HEK293 (cell line): Measurements from ENCODE around the gene SERPINA6.

ENCODE experiments used
- HOXC10 ChIP-seq: sonication (generic); formaldehyde crosslinking; IDR thresholded peaks from 2 replicates; pipeline ENCODE4 v1.8.1; 2023; ENCODE audit warnings: mild to moderate bottlenecking, missing genetic modification reagents
- KLF16 ChIP-seq: fragments of 450-650 bp; formaldehyde crosslinking; IDR thresholded peaks from 2 replicates; pipeline ENCODE4 v1.5.1; 2017; ENCODE audit warnings: missing biosample characterization, missing genetic modification characterization
- ZFP3 ChIP-seq: fragments of 450-650 bp; formaldehyde crosslinking; IDR thresholded peaks from 2 replicates; pipeline ENCODE4 v1.5.1; 2016; ENCODE audit warnings: low read depth, missing biosample characterization, missing genetic modification characterization
- ZNF274 ChIP-seq, 2 experiments: fragments of 200-500 bp in 1 of 2; fragments of 450-650 bp in 1 of 2; sonication (Bioruptor generic) in 1 of 2; formaldehyde crosslinking in 1 of 2; IDR thresholded peaks; 2 replicates each; pipeline versions ENCODE4 v1.5.1 to v1.6.1; 2014 to 2016; ENCODE audit warnings: borderline replicate concordance in 1 of 2, inconsistent platforms in 1 of 2, low read length in 1 of 2, missing biosample characterization in 1 of 2, missing genetic modification characterization in 1 of 2
- ZNF311 ChIP-seq: fragments of 450-650 bp; formaldehyde crosslinking; IDR thresholded peaks from 2 replicates; pipeline ENCODE4 v1.5.1; 2017; ENCODE audit warnings: missing biosample characterization, missing genetic modification characterization, borderline replicate concordance
- ZNF341 ChIP-seq: fragments of 450-650 bp; formaldehyde crosslinking; IDR thresholded peaks from 2 replicates; pipeline ENCODE4; 2016; ENCODE audit warnings: low read depth, missing biosample characterization, missing genetic modification characterization
- ZNF48 ChIP-seq: fragments of 450-650 bp; formaldehyde crosslinking; IDR thresholded peaks from 2 replicates; pipeline ENCODE4 v1.5.1; 2016; ENCODE audit warnings: missing biosample characterization, missing genetic modification characterization
- ZNF530 ChIP-seq: fragments of 450-650 bp; formaldehyde crosslinking; IDR thresholded peaks from 2 replicates; pipeline ENCODE4 v1.5.1; 2016; ENCODE audit warnings: low read depth, missing biosample characterization, missing genetic modification characterization
- ZNF664 ChIP-seq: fragments of 450-650 bp; formaldehyde crosslinking; IDR thresholded peaks from 2 replicates; pipeline ENCODE4 v1.5.1; 2016; ENCODE audit warnings: missing biosample characterization, missing genetic modification characterization
- ZNF830 ChIP-seq: fragments of 450-650 bp; IDR thresholded peaks from 2 replicates; pipeline ENCODE4 v1.5.0; 2018; ENCODE audit warnings: missing biosample characterization, missing genetic modification characterization, low read depth, mild to moderate bottlenecking, moderate library complexity
- TF ChIP-seq, protein P1 (sequence below): fragments of 450-650 bp; formaldehyde crosslinking; IDR thresholded peaks from 2 replicates; pipeline ENCODE4 v1.5.1; 2016; ENCODE audit warnings: missing biosample characterization, missing genetic modification characterization
- TF ChIP-seq, protein P2 (sequence below): fragments of 450-650 bp; formaldehyde crosslinking; IDR thresholded peaks from 2 replicates; pipeline ENCODE4 v1.5.1; 2016; ENCODE audit warnings: missing biosample characterization, missing genetic modification characterization, low read depth
- TF ChIP-seq, protein P3 (sequence below): IDR thresholded peaks from 2 replicates; pipeline ENCODE4 v1.6.1; 2011; ENCODE audit warnings: mild to moderate bottlenecking, low read depth, low read length, borderline replicate concordance
- TF ChIP-seq, protein P4 (sequence below): fragments of 450-650 bp; formaldehyde crosslinking; IDR thresholded peaks from 2 replicates; pipeline ENCODE4 v1.5.1; 2016; ENCODE audit warnings: missing biosample characterization, missing genetic modification characterization

DNA sequence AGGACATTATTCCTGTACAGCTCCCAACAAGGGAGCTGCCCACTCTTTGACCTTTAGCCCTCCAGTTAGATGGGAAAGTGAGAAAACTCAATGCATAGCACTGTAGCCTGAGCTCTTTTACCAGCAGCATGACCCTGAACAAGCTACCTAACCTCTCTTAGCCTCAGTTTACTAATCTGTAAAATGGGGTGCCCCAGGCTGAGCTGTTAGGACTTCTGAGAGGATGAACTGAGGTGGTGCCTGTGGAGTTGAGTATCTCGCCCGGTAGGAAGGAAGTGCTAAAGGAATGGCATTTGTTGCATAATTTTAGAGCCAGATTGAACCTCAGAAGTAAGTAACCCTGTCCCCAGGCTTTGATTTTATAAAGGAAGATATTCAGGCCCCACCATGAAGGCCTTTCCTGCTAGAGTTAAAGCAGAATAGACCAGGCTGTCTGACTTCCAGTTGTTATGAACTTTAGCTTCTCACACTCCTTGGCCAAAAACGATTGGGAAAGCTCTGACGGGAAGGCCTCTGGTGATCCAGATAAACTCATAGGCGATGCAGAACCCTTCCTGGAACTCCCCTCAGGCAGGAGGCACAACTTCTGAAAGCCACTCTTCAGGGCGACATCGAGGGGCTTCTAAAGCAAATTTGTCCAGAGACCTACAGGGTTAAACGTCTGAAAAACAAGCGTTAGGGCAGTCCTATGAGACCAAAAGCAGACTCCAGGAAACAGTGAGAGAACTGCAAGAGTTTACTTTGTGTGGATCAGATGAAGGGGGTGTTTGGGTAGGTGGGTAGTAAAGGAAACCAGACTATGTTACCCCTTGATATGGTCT is 27.6 kb downstream of the SERPINA6 start:
- TF ChIP-seq, protein P1, sequence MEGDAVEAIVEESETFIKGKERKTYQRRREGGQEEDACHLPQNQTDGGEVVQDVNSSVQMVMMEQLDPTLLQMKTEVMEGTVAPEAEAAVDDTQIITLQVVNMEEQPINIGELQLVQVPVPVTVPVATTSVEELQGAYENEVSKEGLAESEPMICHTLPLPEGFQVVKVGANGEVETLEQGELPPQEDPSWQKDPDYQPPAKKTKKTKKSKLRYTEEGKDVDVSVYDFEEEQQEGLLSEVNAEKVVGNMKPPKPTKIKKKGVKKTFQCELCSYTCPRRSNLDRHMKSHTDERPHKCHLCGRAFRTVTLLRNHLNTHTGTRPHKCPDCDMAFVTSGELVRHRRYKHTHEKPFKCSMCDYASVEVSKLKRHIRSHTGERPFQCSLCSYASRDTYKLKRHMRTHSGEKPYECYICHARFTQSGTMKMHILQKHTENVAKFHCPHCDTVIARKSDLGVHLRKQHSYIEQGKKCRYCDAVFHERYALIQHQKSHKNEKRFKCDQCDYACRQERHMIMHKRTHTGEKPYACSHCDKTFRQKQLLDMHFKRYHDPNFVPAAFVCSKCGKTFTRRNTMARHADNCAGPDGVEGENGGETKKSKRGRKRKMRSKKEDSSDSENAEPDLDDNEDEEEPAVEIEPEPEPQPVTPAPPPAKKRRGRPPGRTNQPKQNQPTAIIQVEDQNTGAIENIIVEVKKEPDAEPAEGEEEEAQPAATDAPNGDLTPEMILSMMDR (tag by site-specific recombination), result no peak
- TF ChIP-seq, protein P2, sequence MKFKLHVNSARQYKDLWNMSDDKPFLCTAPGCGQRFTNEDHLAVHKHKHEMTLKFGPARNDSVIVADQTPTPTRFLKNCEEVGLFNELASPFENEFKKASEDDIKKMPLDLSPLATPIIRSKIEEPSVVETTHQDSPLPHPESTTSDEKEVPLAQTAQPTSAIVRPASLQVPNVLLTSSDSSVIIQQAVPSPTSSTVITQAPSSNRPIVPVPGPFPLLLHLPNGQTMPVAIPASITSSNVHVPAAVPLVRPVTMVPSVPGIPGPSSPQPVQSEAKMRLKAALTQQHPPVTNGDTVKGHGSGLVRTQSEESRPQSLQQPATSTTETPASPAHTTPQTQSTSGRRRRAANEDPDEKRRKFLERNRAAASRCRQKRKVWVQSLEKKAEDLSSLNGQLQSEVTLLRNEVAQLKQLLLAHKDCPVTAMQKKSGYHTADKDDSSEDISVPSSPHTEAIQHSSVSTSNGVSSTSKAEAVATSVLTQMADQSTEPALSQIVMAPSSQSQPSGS (tag by site-specific recombination), result no peak
- TF ChIP-seq ZNF341 (tag by site-specific recombination) (no peak), HOXC10 (no peak), ZNF530 (no peak), ZNF830 (no peak), ZNF274 (IDR thresholded peaks at IDR 0.05; ENCODE audit: low read length) (no peak), ZNF274 (tag by site-specific recombination; IDR thresholded peaks at IDR 0.05; ENCODE audit: borderline replicate concordance) (no peak), ZNF48 (tag by site-specific recombination) (no peak), ZNF664 (no peak), ZFP3 (tag by site-specific recombination) (no peak), KLF16 (tag by site-specific recombination) (no peak), ZNF311 (tag by site-specific recombination) (no peak)
- TF ChIP-seq, protein P3, sequence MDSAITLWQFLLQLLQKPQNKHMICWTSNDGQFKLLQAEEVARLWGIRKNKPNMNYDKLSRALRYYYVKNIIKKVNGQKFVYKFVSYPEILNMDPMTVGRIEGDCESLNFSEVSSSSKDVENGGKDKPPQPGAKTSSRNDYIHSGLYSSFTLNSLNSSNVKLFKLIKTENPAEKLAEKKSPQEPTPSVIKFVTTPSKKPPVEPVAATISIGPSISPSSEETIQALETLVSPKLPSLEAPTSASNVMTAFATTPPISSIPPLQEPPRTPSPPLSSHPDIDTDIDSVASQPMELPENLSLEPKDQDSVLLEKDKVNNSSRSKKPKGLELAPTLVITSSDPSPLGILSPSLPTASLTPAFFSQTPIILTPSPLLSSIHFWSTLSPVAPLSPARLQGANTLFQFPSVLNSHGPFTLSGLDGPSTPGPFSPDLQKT, result no peak
- TF ChIP-seq, protein P4, sequence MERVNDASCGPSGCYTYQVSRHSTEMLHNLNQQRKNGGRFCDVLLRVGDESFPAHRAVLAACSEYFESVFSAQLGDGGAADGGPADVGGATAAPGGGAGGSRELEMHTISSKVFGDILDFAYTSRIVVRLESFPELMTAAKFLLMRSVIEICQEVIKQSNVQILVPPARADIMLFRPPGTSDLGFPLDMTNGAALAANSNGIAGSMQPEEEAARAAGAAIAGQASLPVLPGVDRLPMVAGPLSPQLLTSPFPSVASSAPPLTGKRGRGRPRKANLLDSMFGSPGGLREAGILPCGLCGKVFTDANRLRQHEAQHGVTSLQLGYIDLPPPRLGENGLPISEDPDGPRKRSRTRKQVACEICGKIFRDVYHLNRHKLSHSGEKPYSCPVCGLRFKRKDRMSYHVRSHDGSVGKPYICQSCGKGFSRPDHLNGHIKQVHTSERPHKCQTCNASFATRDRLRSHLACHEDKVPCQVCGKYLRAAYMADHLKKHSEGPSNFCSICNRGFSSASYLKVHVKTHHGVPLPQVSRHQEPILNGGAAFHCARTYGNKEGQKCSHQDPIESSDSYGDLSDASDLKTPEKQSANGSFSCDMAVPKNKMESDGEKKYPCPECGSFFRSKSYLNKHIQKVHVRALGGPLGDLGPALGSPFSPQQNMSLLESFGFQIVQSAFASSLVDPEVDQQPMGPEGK (tag by site-specific recombination), result no peak
